ENCODE data around the gene WDR45B.

GRCh38 chr17:82632451-82632850, 15.8 kb downstream of the WDR45B start:
- TF ChIP-seq POLR2A (IDR thresholded peaks at IDR 0.05) (no peak), CTCF (IDR thresholded peaks at IDR 0.05) (no peak)

Measured in ovary (tissue), 3 donors.